GM23338 (cell line): ENCODE measurements around the gene ZDHHC18.
A peak's percentile ranks its signal among the peaks of the same experiment; 100 is the strongest.

Experiments used
- JUNB ChIP-seq: IDR thresholded peaks from one replicate; pipeline ENCODE4 v1.6.1; 2016; ENCODE audit warnings: antibody characterized with exemption; ENCODE audit not compliant: unreplicated experiment
- POLR2AphosphoS5 ChIP-seq: IDR thresholded peaks from 2 replicates; pipeline ENCODE4 v1.6.1; 2016; ENCODE audit warnings: antibody characterized with exemption, low read depth
- TF ChIP-seq, protein P1 (sequence below), 2 experiments: fragments of 200-600 bp in 1 of 2; sonication (generic) in 1 of 2; conservative IDR thresholded peaks; 2 replicates each; pipeline versions ENCODE4 v1.5.1 to v1.6.1; 2016 to 2017; ENCODE audit warnings: antibody characterized with exemption in 2 of 2, low read depth in 2 of 2, mild to moderate bottlenecking in 2 of 2, moderate library complexity in 1 of 2
- TF ChIP-seq, protein P2 (sequence below): IDR thresholded peaks from one replicate; pipeline ENCODE4 v1.6.1; 2018; ENCODE audit warnings: antibody characterized with exemption; ENCODE audit not compliant: unreplicated experiment
- TF ChIP-seq, protein P3 (sequence below): IDR thresholded peaks from 2 replicates; pipeline ENCODE4 v1.6.1; 2016; ENCODE audit warnings: antibody characterized with exemption

DNA sequence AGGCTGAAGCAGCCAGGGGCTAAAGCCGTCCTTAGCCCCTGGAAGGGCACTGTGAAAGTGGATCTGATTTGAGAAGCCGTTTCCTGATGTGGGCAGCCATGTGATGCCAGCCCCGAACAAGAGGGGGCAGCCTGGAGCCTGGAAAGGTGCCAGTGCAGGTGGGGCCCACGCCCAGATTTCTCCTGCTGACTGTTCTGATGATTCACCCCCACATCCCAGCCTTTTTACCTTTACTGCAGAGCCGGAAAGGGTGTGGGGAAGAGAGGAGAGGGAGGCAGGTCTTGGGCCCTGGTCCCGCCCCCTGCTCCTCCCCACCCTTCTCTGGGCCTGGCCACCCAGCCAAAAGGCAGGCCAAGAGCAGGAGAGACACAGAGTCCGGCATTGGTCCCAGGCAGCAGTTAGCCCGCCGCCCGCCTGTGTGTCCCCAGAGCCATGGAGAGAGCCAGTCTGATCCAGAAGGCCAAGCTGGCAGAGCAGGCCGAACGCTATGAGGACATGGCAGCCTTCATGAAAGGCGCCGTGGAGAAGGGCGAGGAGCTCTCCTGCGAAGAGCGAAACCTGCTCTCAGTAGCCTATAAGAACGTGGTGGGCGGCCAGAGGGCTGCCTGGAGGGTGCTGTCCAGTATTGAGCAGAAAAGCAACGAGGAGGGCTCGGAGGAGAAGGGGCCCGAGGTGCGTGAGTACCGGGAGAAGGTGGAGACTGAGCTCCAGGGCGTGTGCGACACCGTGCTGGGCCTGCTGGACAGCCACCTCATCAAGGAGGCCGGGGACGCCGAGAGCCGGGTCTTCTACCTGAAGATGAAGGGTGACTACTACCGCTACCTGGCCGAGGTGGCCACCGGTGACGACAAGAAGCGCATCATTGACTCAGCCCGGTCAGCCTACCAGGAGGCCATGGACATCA, 36.5 kb downstream of the ZDHHC18 start, which contains the start of gene SFN:
- TF ChIP-seq, protein P1, sequence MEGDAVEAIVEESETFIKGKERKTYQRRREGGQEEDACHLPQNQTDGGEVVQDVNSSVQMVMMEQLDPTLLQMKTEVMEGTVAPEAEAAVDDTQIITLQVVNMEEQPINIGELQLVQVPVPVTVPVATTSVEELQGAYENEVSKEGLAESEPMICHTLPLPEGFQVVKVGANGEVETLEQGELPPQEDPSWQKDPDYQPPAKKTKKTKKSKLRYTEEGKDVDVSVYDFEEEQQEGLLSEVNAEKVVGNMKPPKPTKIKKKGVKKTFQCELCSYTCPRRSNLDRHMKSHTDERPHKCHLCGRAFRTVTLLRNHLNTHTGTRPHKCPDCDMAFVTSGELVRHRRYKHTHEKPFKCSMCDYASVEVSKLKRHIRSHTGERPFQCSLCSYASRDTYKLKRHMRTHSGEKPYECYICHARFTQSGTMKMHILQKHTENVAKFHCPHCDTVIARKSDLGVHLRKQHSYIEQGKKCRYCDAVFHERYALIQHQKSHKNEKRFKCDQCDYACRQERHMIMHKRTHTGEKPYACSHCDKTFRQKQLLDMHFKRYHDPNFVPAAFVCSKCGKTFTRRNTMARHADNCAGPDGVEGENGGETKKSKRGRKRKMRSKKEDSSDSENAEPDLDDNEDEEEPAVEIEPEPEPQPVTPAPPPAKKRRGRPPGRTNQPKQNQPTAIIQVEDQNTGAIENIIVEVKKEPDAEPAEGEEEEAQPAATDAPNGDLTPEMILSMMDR (conservative IDR thresholded peaks at IDR 0.05; ENCODE audit: low read depth in 2 of 2): peak; percentile 66 to 74
- TF ChIP-seq, protein P2, sequence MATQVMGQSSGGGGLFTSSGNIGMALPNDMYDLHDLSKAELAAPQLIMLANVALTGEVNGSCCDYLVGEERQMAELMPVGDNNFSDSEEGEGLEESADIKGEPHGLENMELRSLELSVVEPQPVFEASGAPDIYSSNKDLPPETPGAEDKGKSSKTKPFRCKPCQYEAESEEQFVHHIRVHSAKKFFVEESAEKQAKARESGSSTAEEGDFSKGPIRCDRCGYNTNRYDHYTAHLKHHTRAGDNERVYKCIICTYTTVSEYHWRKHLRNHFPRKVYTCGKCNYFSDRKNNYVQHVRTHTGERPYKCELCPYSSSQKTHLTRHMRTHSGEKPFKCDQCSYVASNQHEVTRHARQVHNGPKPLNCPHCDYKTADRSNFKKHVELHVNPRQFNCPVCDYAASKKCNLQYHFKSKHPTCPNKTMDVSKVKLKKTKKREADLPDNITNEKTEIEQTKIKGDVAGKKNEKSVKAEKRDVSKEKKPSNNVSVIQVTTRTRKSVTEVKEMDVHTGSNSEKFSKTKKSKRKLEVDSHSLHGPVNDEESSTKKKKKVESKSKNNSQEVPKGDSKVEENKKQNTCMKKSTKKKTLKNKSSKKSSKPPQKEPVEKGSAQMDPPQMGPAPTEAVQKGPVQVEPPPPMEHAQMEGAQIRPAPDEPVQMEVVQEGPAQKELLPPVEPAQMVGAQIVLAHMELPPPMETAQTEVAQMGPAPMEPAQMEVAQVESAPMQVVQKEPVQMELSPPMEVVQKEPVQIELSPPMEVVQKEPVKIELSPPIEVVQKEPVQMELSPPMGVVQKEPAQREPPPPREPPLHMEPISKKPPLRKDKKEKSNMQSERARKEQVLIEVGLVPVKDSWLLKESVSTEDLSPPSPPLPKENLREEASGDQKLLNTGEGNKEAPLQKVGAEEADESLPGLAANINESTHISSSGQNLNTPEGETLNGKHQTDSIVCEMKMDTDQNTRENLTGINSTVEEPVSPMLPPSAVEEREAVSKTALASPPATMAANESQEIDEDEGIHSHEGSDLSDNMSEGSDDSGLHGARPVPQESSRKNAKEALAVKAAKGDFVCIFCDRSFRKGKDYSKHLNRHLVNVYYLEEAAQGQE: no peak
- TF ChIP-seq JUNB (no peak), POLR2AphosphoS5 (no peak; the same call in 1 of the 2 replicates)
- TF ChIP-seq, protein P3, sequence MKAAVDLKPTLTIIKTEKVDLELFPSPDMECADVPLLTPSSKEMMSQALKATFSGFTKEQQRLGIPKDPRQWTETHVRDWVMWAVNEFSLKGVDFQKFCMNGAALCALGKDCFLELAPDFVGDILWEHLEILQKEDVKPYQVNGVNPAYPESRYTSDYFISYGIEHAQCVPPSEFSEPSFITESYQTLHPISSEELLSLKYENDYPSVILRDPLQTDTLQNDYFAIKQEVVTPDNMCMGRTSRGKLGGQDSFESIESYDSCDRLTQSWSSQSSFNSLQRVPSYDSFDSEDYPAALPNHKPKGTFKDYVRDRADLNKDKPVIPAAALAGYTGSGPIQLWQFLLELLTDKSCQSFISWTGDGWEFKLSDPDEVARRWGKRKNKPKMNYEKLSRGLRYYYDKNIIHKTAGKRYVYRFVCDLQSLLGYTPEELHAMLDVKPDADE: no peak
